Naive thymus-derived CD4-positive, alpha-beta T cell (primary cell): ENCODE results near the gene LINC01488. TPM values are rescaled to one million over a fixed set of nuclear protein-coding genes. Genes with fewer than 3 reads are reported as not detected.

ENCODE experiments used
- ATAC-seq: fragments of 150-1000 bp; cut with Tn5 transposase; 2 replicates; pipeline ENCODE4 v1.10.0; 2021; ENCODE audit warnings: mild to moderate bottlenecking, moderate library complexity
- CTCF ChIA-PET: fragments of 350-600 bp; sonication (Branson Sonifier 250); formaldehyde crosslinking; loops from one replicate; lab custom pipeline; 2021; ENCODE audit warnings: antibody characterized with exemption; lab: Charles Lee
- POLR2A ChIA-PET: fragments of 350-600 bp; sonication (Branson Sonifier 250); formaldehyde crosslinking; loops from one replicate; lab custom pipeline; 2021; ENCODE audit warnings: antibody characterized with exemption, inconsistent platforms; lab: Charles Lee
- DNase-seq, 9 donors: peaks; one replicate each; pipeline versions ENCODE4 v3.0.0 to v3.0.0-alpha.2; 2020 to 2022; ENCODE audit warnings: mixed read lengths in 1 of 9
- H3K27ac ChIP-seq: one replicate; pipeline ENCODE4 v1.7.0; 2013; ENCODE audit warnings: mild to moderate bottlenecking, low read depth, low read length, moderate library complexity
- H3K27me3 ChIP-seq, 2 donors: one replicate each; pipeline ENCODE4 v1.7.0; 2013; ENCODE audit warnings: low read length in 2 of 2, mild to moderate bottlenecking in 2 of 2, moderate library complexity in 2 of 2; ENCODE audit not compliant: control insufficient read depth in 2 of 2, insufficient read depth in 2 of 2
- H3K36me3 ChIP-seq, 3 experiments: 1 replicate in 2 of 3; 2 replicates in 1 of 3; pipeline ENCODE4 v1.7.0; 2013; ENCODE audit warnings: low read length in 3 of 3, mild to moderate bottlenecking in 3 of 3, moderate library complexity in 1 of 3; ENCODE audit not compliant: insufficient read depth in 3 of 3, control insufficient read depth in 2 of 3
- H3K4me1 ChIP-seq, 2 donors: one replicate each; pipeline ENCODE4 v1.7.0; 2013; ENCODE audit warnings: low read length in 2 of 2, mild to moderate bottlenecking in 2 of 2, moderate library complexity in 1 of 2; ENCODE audit not compliant: control insufficient read depth in 2 of 2, insufficient read depth in 2 of 2
- H3K4me3 ChIP-seq: 2 replicates; pipeline ENCODE4 v1.7.0; 2013; ENCODE audit warnings: mild to moderate bottlenecking, low read length
- H3K9me3 ChIP-seq, 3 experiments: 1 replicate in 2 of 3; 2 replicates in 1 of 3; pipeline ENCODE4 v1.7.0; 2013; ENCODE audit warnings: low read length in 3 of 3; ENCODE audit not compliant: control insufficient read depth in 2 of 3
- H3K27ac Mint-ChIP-seq, 9 donors: one replicate each; pipeline ENCODE4 v1.8.0; 2020 to 2022; ENCODE audit warnings: mixed read lengths in 9 of 9, mild to moderate bottlenecking in 8 of 9, moderate library complexity in 5 of 9, inconsistent platforms in 2 of 9
- H3K27me3 Mint-ChIP-seq, 5 donors: one replicate each; pipeline ENCODE4 v1.8.0; 2021 to 2022; ENCODE audit warnings: mixed read lengths in 5 of 5, mild to moderate bottlenecking in 1 of 5
- H3K36me3 Mint-ChIP-seq, 5 donors: one replicate each; pipeline ENCODE4 v1.8.0; 2020 to 2022; ENCODE audit warnings: mixed read lengths in 5 of 5, mild to moderate bottlenecking in 3 of 5, inconsistent platforms in 1 of 5
- H3K4me1 Mint-ChIP-seq, 7 donors: one replicate each; pipeline ENCODE4 v1.8.0; 2020 to 2022; ENCODE audit warnings: mixed read lengths in 7 of 7, mild to moderate bottlenecking in 3 of 7, inconsistent platforms in 1 of 7
- H3K4me3 Mint-ChIP-seq, 10 donors: one replicate each; pipeline ENCODE4 v1.8.0; 2020 to 2022; ENCODE audit warnings: mild to moderate bottlenecking in 10 of 10, mixed read lengths in 10 of 10, moderate library complexity in 6 of 10, inconsistent platforms in 2 of 10
- H3K9me3 Mint-ChIP-seq, 11 donors: one replicate each; pipeline ENCODE4 v1.8.0; 2020 to 2022; ENCODE audit warnings: mixed read lengths in 11 of 11, mild to moderate bottlenecking in 4 of 11, inconsistent platforms in 1 of 11, moderate library complexity in 1 of 11
- intact Hi-C, 2 donors: fragments of 100-400 bp; cut with micrococcal nuclease; formaldehyde crosslinking; loops; one replicate each; pipeline ENCODE4 v1.15.1; 2023
- polyA plus RNA-seq, 2 donors: library from polyadenylated mRNA; unstranded; fragments of 300-500 nt; fragmentation: Illumina TruSeq; gene quantifications; one replicate each; pipeline ENCODE4 v1.2.3, GENCODE V29; 2021
- total RNA-seq, 6 experiments: library from RNA in 5 of 6; stranded (reverse) in 5 of 6; gene quantifications; 1 replicate in 5 of 6; 2 replicates in 1 of 6; pipeline ENCODE4 v1.2.3 and lab custom pipeline; 2021 to 2026

The LINC01488 gene
- total and polyA plus RNA-seq, 7 experiments from 2014 or later, result not detected

DNA sequence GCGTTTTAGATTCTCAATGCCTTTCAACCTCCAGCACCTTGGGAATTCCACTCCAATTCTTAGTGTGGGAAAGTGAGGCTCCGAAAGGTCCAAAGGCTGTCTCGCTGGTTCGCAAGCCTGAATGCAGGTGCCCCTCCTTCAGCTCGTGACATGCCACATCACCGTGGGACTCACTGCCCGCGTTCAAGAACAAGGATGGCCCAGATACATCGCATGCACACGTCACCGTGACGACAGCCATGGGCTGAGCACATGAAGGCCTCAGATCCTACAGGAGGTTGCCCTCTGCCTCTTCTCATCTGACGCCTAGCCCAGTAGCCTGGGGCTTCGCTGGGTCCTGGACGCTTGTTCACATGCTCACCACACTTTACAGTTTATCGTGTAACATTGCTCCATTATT lies 4.4 kb upstream of the LINC01488 start:
- H3K9me3 ChIP-seq, result peaks cover 0 to 7% (median 0%) of the 10 kb centered on the region in 3 experiments
- no peak for ATAC-seq

DNA sequence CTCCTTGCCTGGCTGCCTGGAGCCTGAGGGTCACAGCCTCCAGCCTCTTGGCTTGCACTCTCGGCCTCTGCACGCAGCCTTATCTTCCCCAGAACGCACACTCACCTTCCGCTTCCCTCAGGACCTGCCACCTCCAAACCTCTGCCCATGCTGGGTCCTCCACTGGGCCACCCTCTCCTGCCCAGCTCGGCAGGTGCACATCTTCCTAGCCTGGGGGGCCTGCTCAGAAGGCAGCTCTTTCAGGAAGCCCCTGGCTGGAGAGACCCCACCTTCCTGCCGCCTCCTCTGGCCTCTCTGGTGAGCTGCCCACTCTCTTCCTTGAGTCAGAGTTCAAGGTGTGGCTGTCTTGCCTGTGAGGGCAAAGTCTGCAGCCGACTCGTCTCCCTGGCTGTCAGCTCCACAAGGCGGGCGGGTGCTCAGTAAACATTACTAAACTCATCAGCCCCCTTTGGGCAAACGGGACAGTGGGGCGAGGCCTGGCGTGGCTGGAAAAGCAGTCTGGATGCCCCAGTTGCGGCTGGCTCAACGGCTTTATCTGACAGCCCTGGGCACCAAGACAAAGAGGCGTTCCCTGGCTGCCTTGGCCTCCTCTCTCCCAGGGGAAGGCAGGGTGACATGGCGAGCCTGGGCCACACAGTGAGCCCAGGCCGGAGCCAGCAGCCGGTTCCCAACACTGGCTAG lies 1.7 kb upstream of the LINC01488 start:
- ChIA-PET POLR2A (no interaction called here), CTCF (no interaction called here)
- Histone ChIP-seq H3K36me3 (no peaks in the 10 kb centered on the region), H3K27me3 (no peaks in the 10 kb centered on the region), H3K4me1 (no peaks in the 10 kb centered on the region), H3K27ac (no peak overlapping the region), H3K4me3 (no peak overlapping the region), H3K9me3 (peaks cover 0 to 10% (median 0%) of the 10 kb centered on the region in 3 experiments)
- H3K4me3 Mint-ChIP-seq, result no peak overlapping the region
- H3K9me3 Mint-ChIP-seq, result no peaks in the 10 kb centered on the region
- ATAC-seq (no peak), DNase-seq (no peak)
- H3K4me1 Mint-ChIP-seq, result no peaks in the 10 kb centered on the region
- H3K27ac Mint-ChIP-seq, result no peak overlapping the region
- intact Hi-C loops, result no loop called here
- H3K27me3 Mint-ChIP-seq, result no peaks in the 10 kb centered on the region
- H3K36me3 Mint-ChIP-seq, result no peaks in the 10 kb centered on the region

More for the DNA sequence above, 4.4 kb upstream of the LINC01488 start:
- CTCF ChIA-PET, result no interaction called here
- Histone ChIP-seq H3K27me3 (no peaks in the 10 kb centered on the region), H3K4me3 (no peak overlapping the region), H3K36me3 (no peaks in the 10 kb centered on the region), H3K4me1 (no peaks in the 10 kb centered on the region), H3K27ac (no peak overlapping the region)
- peaks cover 0 to 7% (median 0%) of the 10 kb centered on the region in 11 donors for H3K9me3 Mint-ChIP-seq
- no peak overlapping the region for H3K27ac Mint-ChIP-seq
- H3K27me3 Mint-ChIP-seq, result peaks cover 0 to 3% (median 0%) of the 10 kb centered on the region in 5 donors
- intact Hi-C loops, result no loop called here
- DNase-seq, result no peak
- POLR2A ChIA-PET, result no interaction called here
- no peak overlapping the region for H3K4me3 Mint-ChIP-seq
- H3K36me3 Mint-ChIP-seq, result no peaks in the 10 kb centered on the region
- H3K4me1 Mint-ChIP-seq, result no peaks in the 10 kb centered on the region

DNA sequence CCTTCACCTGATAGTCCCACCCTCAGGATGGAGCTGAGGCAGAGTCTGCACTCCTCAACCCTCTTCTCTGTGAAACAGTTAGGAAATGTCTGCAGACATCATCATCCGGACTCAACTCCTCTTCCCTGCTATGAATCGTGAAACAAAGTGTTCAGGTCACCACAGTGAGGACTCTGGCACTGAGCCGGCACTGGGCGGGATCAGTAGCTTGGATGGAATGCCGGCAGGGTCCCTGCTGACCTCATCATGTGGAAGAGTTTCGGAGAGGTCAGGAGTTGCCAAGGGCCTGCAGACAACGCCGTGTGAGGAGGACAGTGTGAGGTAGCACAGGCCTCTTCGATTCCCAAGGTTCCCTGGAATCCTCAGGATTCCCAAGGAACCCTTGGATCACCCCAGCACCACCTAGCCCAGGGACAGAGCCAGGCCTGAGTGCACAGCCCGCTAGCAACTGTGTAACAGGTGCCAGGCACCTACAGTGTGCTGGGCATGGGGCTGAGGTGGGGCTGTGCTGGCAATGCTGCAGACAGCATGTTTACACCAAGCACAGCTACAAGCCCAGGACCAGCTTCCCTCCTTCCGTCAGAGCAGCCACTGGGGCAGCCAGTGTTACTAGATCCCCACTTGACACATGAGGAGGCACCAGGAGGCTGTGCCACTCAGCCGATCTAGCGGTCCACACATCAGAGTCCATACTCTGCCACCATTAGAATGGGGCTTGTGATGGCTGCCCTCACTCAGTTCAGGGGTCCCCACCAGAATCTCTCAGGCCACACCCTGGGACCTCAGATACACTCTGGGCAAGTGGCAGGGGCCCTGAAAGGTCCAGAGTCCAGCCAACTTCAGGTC lies 693 bp upstream of the LINC01488 start:
- Mint-ChIP-seq H3K4me3 (no peak overlapping the region), H3K27ac (no peak overlapping the region), H3K4me1 (no peaks in the 10 kb centered on the region), H3K36me3 (no peaks in the 10 kb centered on the region), H3K27me3 (no peaks in the 10 kb centered on the region), H3K9me3 (no peaks in the 10 kb centered on the region)
- H3K27ac ChIP-seq, result no peak overlapping the region
- DNase-seq (no peak), ATAC-seq (no peak)
- H3K36me3 ChIP-seq, result no peaks in the 10 kb centered on the region
- ChIA-PET POLR2A (no interaction called here), CTCF (no interaction called here)
- peaks cover 0 to 10% (median 0%) of the 10 kb centered on the region in 3 experiments for H3K9me3 ChIP-seq
- intact Hi-C loops, result no loop called here
- no peaks in the 10 kb centered on the region for H3K27me3 ChIP-seq
- no peaks in the 10 kb centered on the region for H3K4me1 ChIP-seq
- H3K4me3 ChIP-seq, result no peak overlapping the region

- CTCF ChIA-PET, result no interaction called here
- no peak for DNase-seq
- H3K4me1 Mint-ChIP-seq, result no peaks in the 10 kb centered on the region
- H3K9me3 ChIP-seq, result peaks cover 0 to 10% (median 0%) of the 10 kb centered on the region in 3 experiments
- no peaks in the 10 kb centered on the region for H3K36me3 ChIP-seq
- no peak overlapping the region for H3K27ac ChIP-seq
- H3K4me1 ChIP-seq, result no peaks in the 10 kb centered on the region
- POLR2A ChIA-PET, result no interaction called here
- intact Hi-C loops, result no loop called here
- ATAC-seq, result no peak
- H3K27ac Mint-ChIP-seq, result no peak overlapping the region
- no peaks in the 10 kb centered on the region for H3K9me3 Mint-ChIP-seq
- H3K27me3 ChIP-seq, result no peaks in the 10 kb centered on the region
- H3K27me3 Mint-ChIP-seq, result no peaks in the 10 kb centered on the region
- no peaks in the 10 kb centered on the region for H3K36me3 Mint-ChIP-seq
- no peak overlapping the region for H3K4me3 ChIP-seq
- H3K4me3 Mint-ChIP-seq, result no peak overlapping the region
Observed at GRCh38 chr11:69482322-69482721, 859 bp downstream of the LINC01488 start.

DNA sequence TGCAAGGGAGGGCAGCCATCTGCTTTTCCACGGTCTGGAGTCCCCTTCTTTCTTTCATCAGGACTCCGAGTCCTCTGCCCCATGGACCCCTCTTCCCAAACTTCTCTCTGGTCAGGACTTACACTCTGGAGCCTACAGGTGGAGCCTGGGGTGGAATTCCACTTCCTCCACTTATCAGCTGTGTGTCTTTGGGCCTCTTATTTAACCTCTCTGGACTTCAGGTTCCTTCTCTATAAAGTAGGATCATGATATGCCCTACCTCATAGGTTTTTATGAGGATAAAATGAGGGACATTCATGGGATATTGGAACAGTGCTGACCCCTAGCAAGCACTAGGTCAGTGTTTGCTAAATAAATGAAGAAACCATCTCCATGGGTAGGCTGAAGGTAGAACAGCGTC lies 1.7 kb downstream of the LINC01488 start:
- H3K9me3 ChIP-seq, result peaks cover 0 to 10% (median 0%) of the 10 kb centered on the region in 3 experiments
- intact Hi-C loops, result no loop called here
- no peak overlapping the region for H3K27ac Mint-ChIP-seq
- H3K27ac ChIP-seq, result no peak overlapping the region
- H3K36me3 Mint-ChIP-seq, result no peaks in the 10 kb centered on the region
- no peaks in the 10 kb centered on the region for H3K27me3 Mint-ChIP-seq
- no peaks in the 10 kb centered on the region for H3K27me3 ChIP-seq
- no peaks in the 10 kb centered on the region for H3K36me3 ChIP-seq
- H3K4me1 ChIP-seq, result no peaks in the 10 kb centered on the region
- H3K4me1 Mint-ChIP-seq, result no peaks in the 10 kb centered on the region
- POLR2A ChIA-PET, result no interaction called here
- H3K4me3 ChIP-seq, result no peak overlapping the region
- CTCF ChIA-PET, result no interaction called here
- H3K9me3 Mint-ChIP-seq, result no peaks in the 10 kb centered on the region
- no peak for DNase-seq
- ATAC-seq, result no peak
- no peak overlapping the region for H3K4me3 Mint-ChIP-seq

DNA sequence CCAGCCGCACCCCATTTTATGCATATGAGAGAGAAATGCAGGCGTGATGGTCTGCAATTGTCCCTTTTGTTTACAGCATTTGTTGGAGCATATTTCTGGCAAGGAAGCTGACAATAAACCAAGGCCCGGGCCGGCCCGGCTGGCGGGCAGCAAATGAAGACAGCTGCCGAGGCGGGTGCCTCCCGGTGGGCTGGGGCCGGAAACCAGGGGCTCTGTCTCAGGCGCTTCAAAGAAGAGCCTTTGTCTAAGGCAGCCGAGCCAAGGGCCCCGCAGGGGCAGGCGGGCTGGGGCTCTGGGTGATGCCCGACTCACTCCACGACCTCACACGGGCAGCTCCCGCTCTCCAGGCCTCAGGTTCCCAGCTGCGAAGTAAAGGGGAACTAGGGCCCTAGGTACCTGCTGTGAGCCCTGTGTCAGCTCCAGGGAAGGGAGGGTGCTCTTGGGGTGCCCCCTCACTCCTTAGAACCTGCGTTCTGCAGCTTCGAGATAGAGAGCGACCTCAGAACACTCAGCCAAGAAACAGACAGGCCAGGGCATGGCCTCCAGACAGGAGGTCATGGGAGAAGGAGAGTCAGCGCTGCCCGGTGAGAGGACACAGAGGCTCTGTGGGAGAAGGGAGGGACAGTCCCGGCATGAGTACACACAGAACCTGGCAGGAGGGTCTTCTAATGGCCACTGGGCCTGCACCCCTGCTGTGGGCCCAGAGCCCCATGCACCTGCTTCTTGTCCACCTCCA lies 2.4 kb downstream of the LINC01488 start:
- H3K4me3 ChIP-seq, result no peak overlapping the region
- no peaks in the 10 kb centered on the region for H3K27me3 ChIP-seq
- H3K27ac ChIP-seq, result no peak overlapping the region
- intact Hi-C loops, result no loop called here
- H3K27ac Mint-ChIP-seq, result no peak overlapping the region
- no peaks in the 10 kb centered on the region for H3K4me1 Mint-ChIP-seq
- H3K36me3 ChIP-seq, result no peaks in the 10 kb centered on the region
- no peak overlapping the region for H3K4me3 Mint-ChIP-seq
- CTCF ChIA-PET, result no interaction called here
- POLR2A ChIA-PET, result no interaction called here
- H3K4me1 ChIP-seq, result no peaks in the 10 kb centered on the region
- ATAC-seq (no peak), DNase-seq (no peak)
- H3K27me3 Mint-ChIP-seq, result no peaks in the 10 kb centered on the region
- H3K36me3 Mint-ChIP-seq, result no peaks in the 10 kb centered on the region
- peaks cover 0 to 10% (median 0%) of the 10 kb centered on the region in 3 experiments for H3K9me3 ChIP-seq
- no peaks in the 10 kb centered on the region for H3K9me3 Mint-ChIP-seq
